ENCODE data around the gene DPP9. TPM values are rescaled to one million over a fixed set of nuclear protein-coding genes. Genes with fewer than 3 reads are reported as not detected.
A peak's percentile ranks its signal among the peaks of the same experiment; 100 is the strongest.

DPP9 gene
- total RNA-seq, 2 donors from 2014 or later: 67.9 to 73.8 TPM

GRCh38 chr19:4669723-4670480, 53.7 kb downstream of the DPP9 start, which contains the start of gene MYDGF:
MYDGF (minus strand) TSS chr19:4670342; CDS start chr19:4670334, 8 bp downstream.
- H3K4me1 ChIP-seq (ENCODE audit: control insufficient read depth in 1 of 2, low read depth in 2 of 2): peaks cover 10 to 15% of the 10 kb centered on the region in 2 donors
- no peaks in the 10 kb centered on the region for H3K9me3 ChIP-seq
- peak; percentile 53 for DNase-seq (ENCODE audit: low spot score)
- H3K27me3 ChIP-seq (replicated peaks; ENCODE audit: insufficient read depth): no peaks in the 10 kb centered on the region
- H3K36me3 ChIP-seq: peaks cover 18% of the 10 kb centered on the region
- ATAC-seq (ENCODE audit: insufficient number of reproducible peaks, low FRiP score, low read depth): peak; percentile 93
- TF ChIP-seq CTCF (IDR thresholded peaks at IDR 0.05): no peak
- peak within 1 kb of the TSS in 1 of 2 donors; percentile 63 for H3K27ac ChIP-seq
- H3K4me3 ChIP-seq: peak within 1 kb of the TSS; percentile 91

- no peaks in the 10 kb centered on the region for H3K27me3 ChIP-seq (replicated peaks; ENCODE audit: insufficient read depth)
- DNase-seq (ENCODE audit: low spot score): no peak
- H3K27ac ChIP-seq: no peak overlapping the region
- H3K4me1 ChIP-seq (ENCODE audit: control insufficient read depth in 1 of 2, low read depth in 2 of 2): peaks cover 9 to 10% of the 10 kb centered on the region in 2 donors
- H3K4me3 ChIP-seq: no peak overlapping the region
- peaks cover 52% of the 10 kb centered on the region for H3K36me3 ChIP-seq
- ATAC-seq (ENCODE audit: insufficient number of reproducible peaks, low FRiP score, low read depth): no peak
- TF ChIP-seq CTCF (IDR thresholded peaks at IDR 0.05): no peak
- no peaks in the 10 kb centered on the region for H3K9me3 ChIP-seq
Measured at GRCh38 chr19:4664642-4665041, 59.0 kb downstream of the DPP9 start.

- TF ChIP-seq CTCF (IDR thresholded peaks at IDR 0.05): no peak
- Histone ChIP-seq H3K27ac (no peak overlapping the region), H3K9me3 (no peaks in the 10 kb centered on the region), H3K27me3 (replicated peaks; ENCODE audit: insufficient read depth) (no peaks in the 10 kb centered on the region), H3K4me1 (ENCODE audit: control insufficient read depth in 1 of 2, low read depth in 2 of 2) (no peaks in the 10 kb centered on the region), H3K4me3 (no peak overlapping the region), H3K36me3 (peaks cover 60% of the 10 kb centered on the region)
- DNase-seq (ENCODE audit: low spot score): no peak
- no peak for ATAC-seq (ENCODE audit: insufficient number of reproducible peaks, low FRiP score, low read depth)
Measured at GRCh38 chr19:4662812-4663211, 60.8 kb downstream of the DPP9 start.

GRCh38 chr19:4662020-4662695, 61.5 kb downstream of the DPP9 start:
- no peak for TF ChIP-seq CTCF (IDR thresholded peaks at IDR 0.05)
- Histone ChIP-seq H3K27me3 (replicated peaks; ENCODE audit: insufficient read depth) (no peaks in the 10 kb centered on the region), H3K4me1 (ENCODE audit: control insufficient read depth in 1 of 2, low read depth in 2 of 2) (no peaks in the 10 kb centered on the region), H3K36me3 (peaks cover 61% of the 10 kb centered on the region), H3K27ac (no peak overlapping the region), H3K9me3 (no peaks in the 10 kb centered on the region), H3K4me3 (no peak overlapping the region)
- DNase-seq (ENCODE audit: low spot score) (no peak), ATAC-seq (ENCODE audit: insufficient number of reproducible peaks, low FRiP score, low read depth) (no peak)

- no peak for TF ChIP-seq CTCF (IDR thresholded peaks at IDR 0.05)
Measured at GRCh38 chr19:4660993-4661392, 62.6 kb downstream of the DPP9 start.

More at GRCh38 chr19:4660993-4661392, 62.6 kb downstream of the DPP9 start:
- no peaks in the 10 kb centered on the region for H3K4me1 ChIP-seq (ENCODE audit: control insufficient read depth in 1 of 2, low read depth in 2 of 2)
- no peaks in the 10 kb centered on the region for H3K9me3 ChIP-seq
- no peak overlapping the region for H3K4me3 ChIP-seq
- ATAC-seq (ENCODE audit: insufficient number of reproducible peaks, low FRiP score, low read depth): no peak
- H3K27ac ChIP-seq: no peak overlapping the region
- no peak for DNase-seq (ENCODE audit: low spot score)
- H3K27me3 ChIP-seq (replicated peaks; ENCODE audit: insufficient read depth): no peaks in the 10 kb centered on the region
- H3K36me3 ChIP-seq: peaks cover 62% of the 10 kb centered on the region

Measured in thoracic aorta (tissue), 2 donors.